ENCODE measurements around the gene KRT3. TPM values are rescaled to one million over a fixed set of nuclear protein-coding genes. Genes with fewer than 3 reads are reported as not detected.

Gene KRT3
- total and polyA plus RNA-seq, 2 experiments from 2014 or later: not detected

- Histone ChIP-seq H3K9me3 (ENCODE audit: low read depth) (no peaks in the 10 kb centered on the region), H3K4me1 (ENCODE audit: low read depth) (no peaks in the 10 kb centered on the region), H3K4me3 (no peak overlapping the region), H3K27me3 (no peaks in the 10 kb centered on the region), H3K36me3 (no peaks in the 10 kb centered on the region), H3K27ac (no peak overlapping the region)
- DNase-seq (ENCODE audit: low read depth in 1 of 2, low spot score in 1 of 2): no peak
- no peak for TF ChIP-seq CTCF (IDR thresholded peaks at IDR 0.05; ENCODE audit: low read depth, low read length)
Observed at GRCh38 chr12:52817699-52818238, 21.9 kb upstream of the KRT3 start.

- Histone ChIP-seq H3K4me3 (no peak overlapping the region), H3K9me3 (ENCODE audit: low read depth) (no peaks in the 10 kb centered on the region), H3K36me3 (no peaks in the 10 kb centered on the region), H3K27ac (no peak overlapping the region), H3K4me1 (ENCODE audit: low read depth) (no peaks in the 10 kb centered on the region), H3K27me3 (no peaks in the 10 kb centered on the region)
- no peak for TF ChIP-seq CTCF (IDR thresholded peaks at IDR 0.05; ENCODE audit: low read depth, low read length)
- DNase-seq (ENCODE audit: low read depth in 1 of 2, low spot score in 1 of 2): no peak
Observed at GRCh38 chr12:52817003-52817698, 21.2 kb upstream of the KRT3 start.

DNA sequence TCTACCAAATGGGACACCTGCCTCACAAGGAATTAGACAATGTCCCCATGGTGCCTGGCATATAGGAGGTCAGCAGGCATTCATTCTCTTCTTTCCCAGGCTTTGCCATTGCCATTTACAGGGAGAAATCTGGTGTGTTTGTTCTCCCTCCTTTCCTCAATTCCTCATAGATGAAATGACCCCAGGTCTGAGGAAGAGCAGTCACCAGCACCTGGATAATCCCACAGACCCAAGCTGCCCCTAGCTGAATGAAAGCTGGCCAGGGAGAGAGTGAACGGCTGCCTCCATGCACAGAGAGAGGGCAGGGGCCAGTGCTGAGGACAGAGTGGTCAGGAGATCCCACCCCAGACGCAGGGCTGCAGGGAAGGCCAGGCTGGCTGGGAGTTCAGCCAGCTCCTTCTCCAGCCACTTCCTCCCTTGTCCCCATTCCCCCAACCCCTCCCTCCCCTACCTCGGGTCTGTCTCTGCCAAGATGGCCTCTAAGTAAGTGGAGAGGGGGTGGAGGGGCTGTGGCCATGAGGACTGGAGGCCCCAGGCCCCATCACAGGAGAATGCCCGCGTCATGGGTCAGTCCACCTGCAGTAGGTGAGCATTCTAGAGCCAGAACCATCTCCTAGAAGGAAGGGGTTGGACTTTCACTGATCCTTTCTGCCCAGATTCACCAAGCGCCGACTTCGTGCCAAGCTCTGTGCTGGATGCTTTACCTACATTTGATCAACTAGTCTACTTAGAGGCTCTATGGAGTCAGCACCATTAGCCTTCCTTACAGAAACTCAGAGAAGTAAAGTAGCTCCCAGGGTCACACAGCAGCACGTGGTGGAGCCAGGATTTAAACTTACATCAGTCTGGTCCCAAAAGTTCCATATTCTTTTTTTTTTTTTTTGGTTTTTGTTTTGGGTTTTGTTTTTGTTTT is 20.0 kb upstream of the KRT3 start:
- H3K27me3 ChIP-seq: no peaks in the 10 kb centered on the region
- no peaks in the 10 kb centered on the region for H3K4me1 ChIP-seq (ENCODE audit: low read depth)
- DNase-seq (ENCODE audit: low read depth in 1 of 2, low spot score in 1 of 2): no peak
- H3K4me3 ChIP-seq: no peak overlapping the region
- no peaks in the 10 kb centered on the region for H3K36me3 ChIP-seq
- H3K9me3 ChIP-seq (ENCODE audit: low read depth): no peaks in the 10 kb centered on the region
- no peak for TF ChIP-seq CTCF (IDR thresholded peaks at IDR 0.05; ENCODE audit: low read depth, low read length)
- no peak overlapping the region for H3K27ac ChIP-seq

- TF ChIP-seq CTCF (IDR thresholded peaks at IDR 0.05; ENCODE audit: low read depth, low read length): no peak
- Histone ChIP-seq H3K9me3 (ENCODE audit: low read depth) (no peaks in the 10 kb centered on the region), H3K4me1 (ENCODE audit: low read depth) (no peaks in the 10 kb centered on the region), H3K27ac (no peak overlapping the region), H3K36me3 (no peaks in the 10 kb centered on the region), H3K4me3 (no peak overlapping the region), H3K27me3 (no peaks in the 10 kb centered on the region)
- DNase-seq (ENCODE audit: low read depth in 1 of 2, low spot score in 1 of 2): no peak
Observed at GRCh38 chr12:52815161-52815560, 19.2 kb upstream of the KRT3 start.

DNA sequence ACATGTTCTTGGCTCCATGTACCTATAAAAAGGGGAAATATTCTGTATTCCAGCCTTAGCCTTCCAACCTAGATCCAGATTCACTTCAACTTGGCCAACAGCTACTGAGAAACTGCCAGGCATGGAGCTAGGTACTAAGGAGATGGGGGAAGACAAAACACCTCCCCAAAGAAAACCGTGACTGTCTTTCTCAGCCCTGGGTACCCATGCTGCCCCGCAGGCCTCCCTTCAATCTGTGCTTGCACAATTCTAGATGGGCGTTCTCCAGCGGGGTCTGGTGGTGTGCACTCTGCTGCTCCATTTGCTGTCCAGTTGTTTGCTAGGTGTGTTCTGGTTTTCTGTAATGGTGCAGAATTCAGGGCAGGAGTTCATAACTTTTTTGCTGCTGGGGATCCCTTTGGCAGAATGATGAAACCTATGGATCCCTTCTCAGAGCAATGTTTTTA is 18.8 kb upstream of the KRT3 start:
- no peak overlapping the region for H3K27ac ChIP-seq
- no peaks in the 10 kb centered on the region for H3K36me3 ChIP-seq
- DNase-seq (ENCODE audit: low read depth in 1 of 2, low spot score in 1 of 2): no peak
- H3K4me1 ChIP-seq (ENCODE audit: low read depth): no peaks in the 10 kb centered on the region
- TF ChIP-seq CTCF (IDR thresholded peaks at IDR 0.05; ENCODE audit: low read depth, low read length): no peak
- H3K4me3 ChIP-seq: no peak overlapping the region
- no peaks in the 10 kb centered on the region for H3K27me3 ChIP-seq
- no peaks in the 10 kb centered on the region for H3K9me3 ChIP-seq (ENCODE audit: low read depth)
